ENCODE results near the gene TP63.

The TP63 gene

DNA sequence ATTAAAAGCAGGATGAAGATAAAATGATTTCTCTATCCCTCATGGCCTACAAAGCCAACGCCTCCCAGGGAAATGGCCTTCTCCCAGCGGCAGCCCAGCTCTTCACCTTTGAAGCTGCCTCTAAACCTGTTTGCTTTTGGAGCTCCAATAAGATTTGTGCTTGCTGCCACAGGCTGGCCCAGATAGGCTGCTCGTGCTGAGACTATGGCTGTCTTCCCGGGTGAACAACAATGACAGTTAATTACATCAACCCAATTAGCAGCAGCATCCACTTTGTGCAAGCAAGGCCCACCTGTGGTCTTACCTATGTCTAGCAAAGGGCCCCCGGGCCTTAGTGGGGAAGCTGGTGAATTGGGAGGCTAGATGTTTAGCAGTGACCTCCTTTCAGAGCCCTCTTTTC lies 309.9 kb downstream of the TP63 start:
- TF ChIP-seq, protein P1, sequence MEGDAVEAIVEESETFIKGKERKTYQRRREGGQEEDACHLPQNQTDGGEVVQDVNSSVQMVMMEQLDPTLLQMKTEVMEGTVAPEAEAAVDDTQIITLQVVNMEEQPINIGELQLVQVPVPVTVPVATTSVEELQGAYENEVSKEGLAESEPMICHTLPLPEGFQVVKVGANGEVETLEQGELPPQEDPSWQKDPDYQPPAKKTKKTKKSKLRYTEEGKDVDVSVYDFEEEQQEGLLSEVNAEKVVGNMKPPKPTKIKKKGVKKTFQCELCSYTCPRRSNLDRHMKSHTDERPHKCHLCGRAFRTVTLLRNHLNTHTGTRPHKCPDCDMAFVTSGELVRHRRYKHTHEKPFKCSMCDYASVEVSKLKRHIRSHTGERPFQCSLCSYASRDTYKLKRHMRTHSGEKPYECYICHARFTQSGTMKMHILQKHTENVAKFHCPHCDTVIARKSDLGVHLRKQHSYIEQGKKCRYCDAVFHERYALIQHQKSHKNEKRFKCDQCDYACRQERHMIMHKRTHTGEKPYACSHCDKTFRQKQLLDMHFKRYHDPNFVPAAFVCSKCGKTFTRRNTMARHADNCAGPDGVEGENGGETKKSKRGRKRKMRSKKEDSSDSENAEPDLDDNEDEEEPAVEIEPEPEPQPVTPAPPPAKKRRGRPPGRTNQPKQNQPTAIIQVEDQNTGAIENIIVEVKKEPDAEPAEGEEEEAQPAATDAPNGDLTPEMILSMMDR (IDR thresholded peaks at IDR 0.05), result no peak
- no peak for TF ChIP-seq ZFX (IDR thresholded peaks at IDR 0.05; ENCODE audit: borderline replicate concordance)
- peak overlapping the region; percentile 70 for H3K27ac ChIP-seq

DNA sequence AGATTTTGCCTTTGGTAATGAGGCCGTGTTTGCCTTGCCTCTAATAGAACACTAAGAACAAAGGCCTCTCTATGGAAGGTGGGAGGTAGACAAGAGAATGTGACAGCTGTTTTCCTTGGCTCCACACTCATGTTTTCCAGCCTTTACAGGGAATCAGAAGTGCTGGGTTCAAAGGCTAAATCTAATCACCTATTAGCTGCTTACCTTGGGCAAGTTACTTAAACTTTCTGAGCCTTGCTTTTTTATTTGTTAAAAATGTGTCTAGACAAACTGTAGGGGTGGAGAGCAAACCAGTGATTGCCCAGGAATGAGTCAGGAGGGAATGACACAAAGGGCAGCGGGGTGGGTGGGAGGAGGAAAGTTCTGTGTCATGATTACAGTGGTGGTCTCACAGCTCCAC lies 310.5 kb downstream of the TP63 start:
- peak overlapping the region; percentile 70 for H3K27ac ChIP-seq
- TF ChIP-seq ZFX (IDR thresholded peaks at IDR 0.05; ENCODE audit: borderline replicate concordance), result no peak
- TF ChIP-seq, protein P1 (IDR thresholded peaks at IDR 0.05), result no peak

DNA sequence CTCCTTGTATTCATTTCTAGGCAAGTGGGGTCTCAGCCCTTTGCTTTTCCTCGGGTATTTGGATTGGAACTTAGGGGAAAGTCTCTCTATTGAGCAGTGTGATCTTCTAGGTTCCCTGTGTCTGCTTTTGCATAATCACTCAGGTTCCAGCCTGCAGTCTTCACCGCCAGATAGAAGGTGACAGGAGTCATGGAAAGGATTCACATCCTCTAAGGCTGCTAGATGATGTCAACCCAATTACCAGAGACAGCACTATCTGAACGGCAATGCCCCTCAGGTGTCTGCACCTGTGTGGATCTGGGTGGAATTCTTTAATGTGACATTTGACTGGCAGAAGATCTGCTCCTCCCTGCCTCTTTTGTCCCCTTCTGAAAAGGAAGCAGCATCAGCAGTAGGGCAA lies 311.8 kb downstream of the TP63 start:
- no peak for TF ChIP-seq ZFX (IDR thresholded peaks at IDR 0.05; ENCODE audit: borderline replicate concordance)
- TF ChIP-seq, protein P1 (IDR thresholded peaks at IDR 0.05), result no peak
- H3K27ac ChIP-seq, result no peak overlapping the region

DNA sequence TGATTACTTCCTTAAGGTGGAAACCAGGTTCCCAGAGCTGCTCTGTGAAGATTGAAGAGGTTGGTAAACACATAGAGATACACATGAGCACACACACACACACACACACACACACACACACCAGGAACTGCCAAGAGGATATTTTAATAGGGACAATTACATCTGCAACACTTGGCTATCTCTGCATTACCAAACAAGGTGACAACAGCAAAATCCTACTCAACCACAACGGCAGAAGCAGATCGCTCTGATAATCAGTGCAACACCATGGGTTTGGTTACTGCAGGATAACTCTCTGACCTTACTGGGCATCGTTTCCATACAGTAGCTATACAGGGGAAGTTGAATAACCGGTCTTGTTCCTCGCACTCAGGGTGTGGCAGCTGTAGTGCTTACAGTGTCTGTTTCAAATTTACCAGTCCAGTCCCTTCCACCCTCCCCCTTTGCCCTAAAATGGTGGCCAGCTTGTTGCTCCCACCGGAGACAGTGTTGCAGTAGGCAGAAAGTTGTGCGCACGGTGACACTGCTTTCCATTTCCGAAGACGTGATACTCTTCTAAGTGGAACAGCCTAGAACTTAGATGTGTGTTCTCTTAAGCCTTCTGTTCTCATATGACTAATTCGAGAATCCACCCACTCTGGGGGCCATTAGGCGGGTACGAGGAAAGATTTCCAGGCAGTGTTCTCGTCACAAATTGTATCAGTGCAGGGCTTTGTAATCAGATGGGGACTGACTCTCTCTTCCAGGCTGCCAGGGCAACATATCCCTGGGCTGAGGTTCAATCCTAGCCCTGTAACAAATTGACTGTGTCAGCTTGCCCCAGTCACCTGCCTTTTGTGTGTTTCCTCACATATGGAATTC lies 313.3 kb downstream of the TP63 start:
- no peak for TF ChIP-seq ZFX (IDR thresholded peaks at IDR 0.05; ENCODE audit: borderline replicate concordance)
- peak overlapping the region; percentile 49 for H3K27ac ChIP-seq

DNA sequence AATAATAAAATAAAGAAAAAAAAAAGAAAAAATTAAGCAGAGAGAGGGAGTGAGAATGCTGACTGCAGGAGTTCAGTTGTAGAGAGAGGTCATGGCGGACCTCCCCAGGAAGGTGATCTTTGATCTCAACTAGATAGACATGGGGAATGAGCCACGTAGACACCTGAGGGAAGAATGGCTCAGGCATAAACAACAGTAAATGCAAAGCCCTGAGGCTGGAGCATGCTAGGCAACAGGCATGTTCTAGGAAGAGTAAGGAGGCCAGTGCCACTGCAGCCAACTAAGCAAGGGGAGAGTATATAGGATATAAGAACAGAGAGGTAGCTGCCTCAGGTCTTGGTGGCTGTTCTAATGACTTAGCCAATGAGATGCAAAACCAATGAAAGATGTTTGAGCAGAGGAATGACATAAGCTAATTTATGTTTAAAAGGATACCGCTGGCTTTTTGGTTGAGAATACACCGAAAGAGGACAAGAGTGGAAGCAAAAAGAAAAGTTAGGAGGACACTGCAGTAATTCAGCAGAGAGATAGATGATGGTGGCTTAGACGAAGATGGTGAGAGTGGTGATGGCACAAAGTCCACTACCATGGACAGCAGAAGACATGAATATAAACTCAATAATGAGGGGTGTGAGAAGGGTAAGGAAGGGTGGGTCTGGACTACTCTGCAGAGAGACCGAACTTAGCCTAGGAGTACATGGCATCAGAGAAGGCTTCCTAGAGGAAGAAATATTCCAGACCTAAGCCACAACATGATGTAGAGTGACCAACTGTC lies 314.9 kb downstream of the TP63 start:
- TF ChIP-seq ZFX (IDR thresholded peaks at IDR 0.05; ENCODE audit: borderline replicate concordance), result no peak
- TF ChIP-seq, protein P1 (IDR thresholded peaks at IDR 0.05), result no peak
- H3K27ac ChIP-seq, result no peak overlapping the region
